Cortex of kidney (tissue), 1 donor: Measurements from ENCODE around the gene TLR1.
"Not testable (repeated sequence)": the region's sequence is repeated elsewhere in the genome, so short reads cannot be mapped to it uniquely, and the experiment has no call there.

Experiments
- DNase-seq: peaks from one replicate; lab custom pipeline; 2025; lab: John Stamatoyannopoulos, UW

TLR1 gene

GRCh38 chr4:38805530-38806145, 1.0 kb upstream of the TLR1 start:
- DNase-seq = no peak

- DNase-seq = no peak
These were observed 548 bp downstream of the TLR1 start for GRCh38 chr4:38803833-38804653.

DNA sequence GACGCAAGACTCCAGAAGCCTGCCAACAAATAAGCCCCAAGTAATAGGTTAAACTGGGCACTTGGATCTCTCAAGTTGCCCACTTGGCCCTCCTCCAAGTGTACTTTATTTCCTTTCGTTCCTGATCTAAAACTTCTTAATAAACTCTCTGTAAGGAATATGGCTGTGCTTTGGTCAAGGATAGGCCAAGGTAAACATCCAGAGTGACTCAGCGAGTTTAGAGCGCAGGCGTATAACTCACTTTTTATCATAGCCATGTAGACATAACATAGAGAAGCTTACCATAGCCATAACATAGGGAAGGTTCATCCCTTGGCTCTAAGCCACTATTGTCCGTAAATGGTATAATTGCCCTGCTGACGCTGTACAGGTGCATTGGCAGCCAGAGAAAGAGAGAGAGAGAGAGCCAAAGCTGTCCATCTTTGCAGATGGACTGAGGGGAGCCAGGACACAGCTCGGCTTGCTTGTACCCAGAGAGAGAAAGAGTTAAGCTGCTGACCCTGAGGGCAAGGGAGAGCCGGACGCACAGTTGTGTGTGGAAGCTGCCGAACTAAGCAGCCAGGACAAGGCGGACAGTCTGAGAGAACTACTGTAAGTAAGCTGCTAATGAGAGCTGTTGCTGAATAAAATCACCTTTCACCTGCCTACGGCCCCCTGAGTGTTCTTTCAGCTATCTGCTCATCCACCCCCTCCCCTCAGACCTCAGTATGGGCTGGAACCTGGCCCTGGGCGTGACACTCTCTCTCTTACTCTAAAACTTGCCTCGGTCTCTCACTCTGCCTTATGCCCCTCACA, 1.8 kb downstream of the TLR1 start:
- no peak for DNase-seq

- no peak for DNase-seq
These were observed 3.6 kb downstream of the TLR1 start for GRCh38 chr4:38800961-38801450.

- DNase-seq = no peak
These were observed 4.2 kb downstream of the TLR1 start for GRCh38 chr4:38800366-38800765.

DNA sequence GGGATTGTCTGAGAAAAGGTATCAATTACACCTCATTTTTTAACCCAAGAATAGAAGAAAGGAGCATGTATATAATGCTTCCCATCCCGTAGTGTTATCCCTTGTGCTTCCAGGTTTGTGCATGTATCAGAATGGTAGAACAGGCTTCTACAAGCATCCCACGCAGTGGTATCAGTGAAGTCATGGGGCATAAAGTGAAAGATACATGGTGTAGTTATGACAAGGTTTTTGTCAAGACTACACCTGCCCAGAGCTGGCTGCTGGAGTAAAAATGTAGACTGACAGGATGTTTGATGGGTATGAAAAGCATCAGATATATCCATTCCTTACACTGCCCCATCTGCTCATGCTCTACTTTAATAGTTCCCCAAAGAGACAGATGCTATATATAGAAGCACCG, 9.5 kb downstream of the TLR1 start:
- no peak for DNase-seq

DNA sequence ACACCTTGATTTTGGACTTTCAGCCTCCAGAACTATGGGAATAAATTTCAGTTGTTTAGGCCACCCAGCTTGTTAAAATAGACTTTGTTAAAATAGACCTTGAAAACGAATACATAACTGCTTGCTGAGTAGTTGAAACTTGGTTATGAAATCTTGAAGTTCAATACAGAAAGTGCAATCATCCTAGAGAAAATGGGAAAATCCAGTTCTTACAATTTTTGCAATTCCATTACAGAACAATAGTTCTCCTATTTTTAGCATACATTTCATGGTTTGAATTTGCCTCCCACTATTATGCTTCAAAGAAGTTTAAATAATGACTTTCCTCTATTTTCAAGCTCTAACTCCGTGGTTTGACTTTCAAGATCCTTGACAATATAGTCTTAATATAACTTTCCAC, 10.5 kb downstream of the TLR1 start:
- no peak for DNase-seq

DNA sequence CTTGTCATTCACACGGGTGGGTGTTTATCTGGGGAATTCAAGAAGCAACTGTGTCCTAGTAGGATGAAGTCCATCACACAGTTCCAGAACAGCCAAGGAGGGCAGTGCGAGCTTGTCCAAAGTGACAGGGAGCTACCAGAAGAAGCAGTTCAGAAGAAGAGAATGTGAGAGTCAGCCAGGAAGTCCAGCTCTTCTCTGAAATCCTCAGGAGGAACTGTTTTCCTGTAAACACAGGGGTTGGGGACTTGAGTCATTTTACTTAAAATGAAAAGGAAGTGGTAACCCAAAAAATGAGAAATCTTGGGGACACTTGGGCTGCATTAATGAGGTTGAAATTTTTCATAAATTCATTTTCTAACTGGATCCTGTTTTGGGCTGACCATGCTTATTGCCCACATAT, 13.6 kb downstream of the TLR1 start:
- DNase-seq = no peak

DNA sequence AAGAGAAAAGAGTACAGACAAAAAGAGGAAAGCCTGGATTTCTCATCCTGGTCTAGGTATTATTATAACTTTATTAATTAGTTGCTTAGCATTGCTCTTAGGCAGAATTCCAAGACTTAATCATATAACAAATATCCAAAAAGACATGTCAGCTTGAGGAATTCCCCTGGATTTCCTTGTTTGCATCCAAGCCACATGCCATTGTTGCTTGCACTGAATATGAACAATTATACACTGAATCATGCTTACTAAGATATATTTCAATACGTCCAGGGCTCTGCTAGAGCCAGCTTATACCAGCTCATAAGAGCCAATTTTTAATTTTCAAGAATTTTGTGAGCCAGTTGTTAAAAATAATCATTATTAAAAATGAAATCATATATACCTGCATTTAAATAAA, 16.3 kb downstream of the TLR1 start:
- no peak for DNase-seq

GRCh38 chr4:38787693-38788092, 16.9 kb downstream of the TLR1 start:
- DNase-seq = no peak

DNA sequence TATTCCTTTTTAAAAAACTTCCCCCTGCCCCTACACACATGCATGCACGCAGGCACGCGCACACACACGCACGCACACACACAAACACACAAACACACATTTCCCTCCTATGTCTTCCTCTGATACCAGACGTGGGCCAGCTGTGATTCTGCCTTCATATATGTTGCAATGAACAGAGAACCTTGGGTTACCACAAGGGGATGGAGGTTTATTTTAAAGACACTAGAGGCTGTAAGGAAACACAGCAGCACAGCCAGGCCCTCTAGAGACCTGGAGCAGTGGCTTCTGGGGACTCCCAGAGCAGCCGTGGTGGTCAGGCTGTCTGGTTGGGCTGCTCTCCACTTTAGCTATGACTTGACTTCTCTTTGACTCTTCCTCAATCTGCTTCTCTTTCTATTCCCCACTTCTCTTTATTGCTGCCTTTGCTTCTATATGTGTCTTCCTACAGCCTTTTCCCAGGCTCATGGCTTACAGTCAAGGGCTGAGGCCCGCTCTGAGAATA, 18.6 kb downstream of the TLR1 start:
- DNase-seq = no peak

- DNase-seq = no peak
These were observed 19.4 kb downstream of the TLR1 start for GRCh38 chr4:38785041-38785790.

- DNase-seq = no peak
These were observed 20.4 kb downstream of the TLR1 start for GRCh38 chr4:38784141-38784540.

DNA sequence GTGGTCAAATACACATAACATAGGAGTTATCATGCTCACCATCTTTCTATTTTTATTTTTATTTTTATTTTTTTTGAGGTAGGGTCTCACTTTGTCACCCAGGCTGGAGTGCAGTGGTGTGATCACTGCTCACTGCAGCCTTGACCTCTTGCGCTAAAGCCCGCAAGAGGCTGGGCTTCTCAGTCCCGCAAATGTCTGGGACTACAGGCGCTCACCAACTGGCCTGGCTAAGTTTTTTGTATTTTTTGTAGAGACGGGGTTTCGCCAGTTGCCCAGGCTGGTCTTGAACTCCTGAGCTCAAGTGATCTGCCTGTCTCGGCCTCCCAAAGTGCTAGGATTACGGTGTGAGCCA, 21.5 kb downstream of the TLR1 start:
- DNase-seq = no peak

GRCh38 chr4:38782452-38783108, 22.0 kb downstream of the TLR1 start, which contains the start of gene TLR10:
TLR10 (minus strand) TSS chr4:38782990; CDS start chr4:38775590, 7,400 bp downstream.
- DNase-seq = no peak

- DNase-seq = no peak
These were observed 22.7 kb downstream of the TLR1 start for GRCh38 chr4:38781854-38782261.

DNA sequence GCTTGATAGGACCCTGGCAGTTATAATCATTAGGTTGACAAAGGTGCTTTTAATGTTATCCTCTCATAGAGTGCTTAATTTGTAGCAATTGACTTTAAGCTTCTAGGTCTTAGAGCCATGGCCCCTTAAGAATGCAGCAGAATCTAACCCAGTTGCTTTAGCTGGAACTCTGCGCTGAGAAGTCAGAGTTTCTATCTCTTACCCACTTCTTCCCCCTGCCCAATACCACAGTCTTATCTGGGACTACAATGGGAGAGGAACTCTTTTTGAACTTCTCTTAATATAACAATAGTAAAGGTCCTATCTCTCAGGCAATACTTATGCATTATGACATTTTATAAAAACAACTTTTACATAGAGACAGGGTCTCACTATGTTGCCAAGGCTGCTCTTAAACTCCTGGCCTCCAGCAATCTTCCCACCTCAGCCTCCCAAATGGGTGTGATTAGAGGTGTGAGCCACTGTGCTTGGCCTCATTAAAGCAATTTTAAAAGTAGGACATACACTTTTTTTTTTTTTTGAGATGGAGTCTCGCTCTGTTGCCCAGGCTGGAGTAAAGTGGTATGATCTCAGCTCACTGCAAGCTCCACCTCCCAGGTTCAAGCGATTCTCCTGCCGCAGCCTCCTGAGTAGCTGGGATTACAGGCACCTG, 23.6 kb downstream of the TLR1 start:
- DNase-seq = no peak

DNA sequence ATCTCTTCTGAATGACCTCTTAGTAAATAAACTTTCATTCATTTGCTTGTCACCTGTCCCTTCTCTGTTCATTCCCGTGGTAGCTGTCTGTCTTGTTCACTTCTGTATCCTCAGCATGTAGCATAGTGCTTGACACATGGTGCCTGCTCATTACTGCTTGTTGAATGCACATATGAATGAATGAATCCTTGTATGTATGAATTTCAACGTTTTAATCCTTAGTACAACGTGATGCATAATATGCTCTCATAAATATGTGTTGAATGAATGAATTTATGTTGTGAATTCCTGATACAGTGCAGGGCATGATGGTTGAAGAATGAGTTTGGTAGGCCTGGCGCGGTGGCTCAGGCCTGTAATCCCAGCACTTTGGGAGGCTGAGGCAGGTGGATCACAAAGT, 24.8 kb downstream of the TLR1 start:
- no peak for DNase-seq

DNA sequence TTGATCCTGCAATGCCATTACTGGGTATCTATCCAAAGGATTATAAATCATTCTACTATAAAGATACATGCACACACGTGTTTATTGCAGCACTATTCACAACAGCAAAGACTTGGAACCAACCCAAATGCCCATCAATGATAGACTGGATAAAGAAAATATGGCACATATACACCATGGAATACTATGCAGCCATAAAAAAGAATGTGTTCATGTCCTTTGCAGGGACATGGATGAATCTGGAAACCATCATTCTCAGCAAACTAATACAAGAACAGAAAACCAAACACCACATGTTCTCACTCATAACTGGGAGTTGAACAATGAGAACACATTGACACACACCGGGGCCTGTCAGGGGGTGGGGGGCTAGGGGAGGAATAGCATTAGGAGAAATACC, 26.7 kb downstream of the TLR1 start:
- not testable (repeated sequence) for DNase-seq

GRCh38 chr4:38775326-38775725, 29.3 kb downstream of the TLR1 start:
- no peak for DNase-seq
